LoVo (cell line): ENCODE measurements around the gene NLRP6.
"Not testable (repeated sequence)": the region's sequence is repeated elsewhere in the genome, so short reads cannot be mapped to it uniquely, and the experiment has no call there.

Experiments
- DNase-seq: peaks from one replicate; pipeline ENCODE4 v3.0.0-alpha.2; 2016; ENCODE audit warnings: low spot score

The NLRP6 gene

DNA sequence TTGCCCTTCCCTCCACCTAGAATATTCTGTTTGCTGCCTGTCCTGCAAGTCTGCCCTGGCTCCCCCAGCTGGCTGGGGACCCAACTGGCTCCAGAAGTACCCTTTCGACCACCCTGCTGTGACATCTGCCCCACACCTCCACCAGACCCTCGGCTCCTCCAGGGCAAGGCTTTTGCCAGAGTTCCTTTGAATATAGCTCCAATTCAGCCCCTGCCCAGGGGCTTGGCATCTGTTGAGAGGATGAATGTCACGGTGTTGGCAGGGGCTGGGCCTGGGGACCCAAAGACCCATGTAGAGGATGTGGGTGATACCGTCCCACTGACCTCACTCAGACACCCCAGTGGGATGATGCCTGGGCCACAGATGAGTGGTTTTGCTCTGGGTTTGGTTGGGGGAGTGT is 4.0 kb downstream of the NLRP6 start:
- no peak for DNase-seq

DNA sequence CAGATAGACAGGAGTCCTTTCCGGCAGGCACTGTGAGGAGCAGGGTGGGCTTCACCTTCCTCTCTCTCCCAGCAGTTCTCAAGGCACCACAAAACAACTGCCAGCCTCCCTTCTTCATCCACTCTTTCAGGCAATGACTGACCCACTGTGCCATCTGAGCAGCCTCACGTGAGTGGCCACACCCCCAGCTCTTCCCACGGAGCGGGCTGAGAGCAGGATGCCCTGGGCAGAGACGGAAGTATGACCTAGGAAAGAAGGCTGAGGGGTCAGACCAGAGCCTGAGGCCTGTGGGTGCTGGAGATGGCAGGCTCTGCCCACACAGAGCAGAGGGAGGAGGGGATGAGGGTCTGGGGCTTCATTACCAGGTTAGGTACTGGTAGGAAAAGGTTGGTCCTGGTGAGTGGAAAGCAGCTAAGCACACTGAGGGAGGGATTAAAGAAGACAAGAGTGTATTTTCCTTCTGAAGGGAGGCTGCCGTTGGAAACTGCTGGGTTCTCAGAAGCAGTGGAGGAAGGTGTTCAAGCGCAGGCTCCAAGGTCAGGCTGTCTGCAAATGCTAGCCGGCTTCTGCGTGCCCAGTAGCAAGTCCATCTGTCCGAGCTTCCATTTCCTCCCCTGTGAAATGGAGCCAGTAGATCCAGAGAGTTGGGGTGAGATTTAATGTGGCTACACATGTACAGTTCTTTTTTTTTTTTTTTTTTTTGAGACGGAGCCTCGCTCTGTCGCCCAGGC is 4.6 kb downstream of the NLRP6 start:
- no peak for DNase-seq

DNA sequence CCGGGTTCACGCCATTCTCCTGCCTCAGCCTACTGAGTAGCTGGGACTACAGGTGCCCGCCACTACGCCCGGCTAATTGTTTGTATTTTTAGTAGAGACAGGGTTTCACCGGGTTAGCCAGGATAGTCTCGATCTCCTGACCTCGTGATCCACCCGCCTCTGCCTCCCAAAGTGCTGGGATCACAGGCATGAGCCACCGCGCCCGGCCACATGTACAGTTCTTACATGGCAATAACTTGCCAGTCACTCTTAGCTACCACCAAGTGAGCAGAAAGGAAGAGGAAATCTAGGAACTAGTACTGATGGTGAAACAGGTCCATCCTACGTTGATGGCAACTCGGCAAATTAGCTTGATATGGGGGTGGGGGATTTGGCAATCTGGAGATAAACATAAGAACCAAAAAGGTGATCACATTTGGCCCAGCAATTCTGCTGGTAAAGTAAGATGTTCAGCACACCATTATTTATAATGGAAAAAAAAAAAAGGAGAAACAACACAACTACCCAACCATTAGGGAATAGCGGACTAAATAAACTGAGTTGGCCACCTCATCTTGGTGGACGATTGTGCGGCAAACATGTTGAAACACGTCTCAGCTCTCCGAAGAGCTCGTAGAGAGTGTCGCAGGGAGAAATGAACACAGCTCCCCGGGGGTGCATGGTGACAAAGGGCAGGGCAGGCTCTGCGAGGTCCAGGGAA is 5.3 kb downstream of the NLRP6 start:
- DNase-seq, result no peak

DNA sequence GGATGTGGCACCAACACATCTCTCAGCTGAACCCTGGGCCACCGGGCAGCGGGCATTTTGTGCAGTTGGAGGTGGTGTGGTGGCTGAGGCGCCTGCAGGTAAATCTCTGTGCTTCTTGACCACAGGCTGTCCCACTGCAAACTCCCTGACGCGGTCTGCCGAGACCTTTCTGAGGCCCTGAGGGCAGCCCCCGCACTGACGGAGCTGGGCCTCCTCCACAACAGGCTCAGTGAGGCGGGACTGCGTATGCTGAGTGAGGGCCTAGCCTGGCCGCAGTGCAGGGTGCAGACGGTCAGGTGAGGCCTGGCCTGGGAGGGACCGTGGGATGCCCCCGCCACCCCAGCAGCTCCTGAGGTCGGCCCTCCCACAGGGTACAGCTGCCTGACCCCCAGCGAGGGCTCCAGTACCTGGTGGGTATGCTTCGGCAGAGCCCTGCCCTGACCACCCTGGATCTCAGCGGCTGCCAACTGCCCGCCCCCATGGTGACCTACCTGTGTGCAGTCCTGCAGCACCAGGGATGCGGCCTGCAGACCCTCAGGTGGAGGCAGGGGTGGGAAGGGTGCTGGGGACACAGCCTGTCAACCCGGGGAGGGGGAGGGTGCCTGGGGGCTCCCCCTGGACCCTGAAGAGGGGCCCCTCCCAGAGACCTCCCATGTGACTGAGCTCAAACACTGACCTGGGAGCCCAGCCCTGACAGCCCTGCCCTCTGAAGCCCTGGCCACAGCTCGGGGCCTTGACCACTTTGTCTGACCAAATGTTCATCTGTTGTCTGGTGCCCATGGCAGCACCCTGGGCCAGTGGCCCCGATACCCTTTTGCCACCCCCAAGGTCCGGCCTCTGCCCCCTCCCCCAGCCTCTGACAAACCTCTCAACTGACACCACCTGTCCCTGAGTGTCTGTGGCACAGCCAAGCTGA is 6.2 kb downstream of the NLRP6 start:
- no peak for DNase-seq

DNA sequence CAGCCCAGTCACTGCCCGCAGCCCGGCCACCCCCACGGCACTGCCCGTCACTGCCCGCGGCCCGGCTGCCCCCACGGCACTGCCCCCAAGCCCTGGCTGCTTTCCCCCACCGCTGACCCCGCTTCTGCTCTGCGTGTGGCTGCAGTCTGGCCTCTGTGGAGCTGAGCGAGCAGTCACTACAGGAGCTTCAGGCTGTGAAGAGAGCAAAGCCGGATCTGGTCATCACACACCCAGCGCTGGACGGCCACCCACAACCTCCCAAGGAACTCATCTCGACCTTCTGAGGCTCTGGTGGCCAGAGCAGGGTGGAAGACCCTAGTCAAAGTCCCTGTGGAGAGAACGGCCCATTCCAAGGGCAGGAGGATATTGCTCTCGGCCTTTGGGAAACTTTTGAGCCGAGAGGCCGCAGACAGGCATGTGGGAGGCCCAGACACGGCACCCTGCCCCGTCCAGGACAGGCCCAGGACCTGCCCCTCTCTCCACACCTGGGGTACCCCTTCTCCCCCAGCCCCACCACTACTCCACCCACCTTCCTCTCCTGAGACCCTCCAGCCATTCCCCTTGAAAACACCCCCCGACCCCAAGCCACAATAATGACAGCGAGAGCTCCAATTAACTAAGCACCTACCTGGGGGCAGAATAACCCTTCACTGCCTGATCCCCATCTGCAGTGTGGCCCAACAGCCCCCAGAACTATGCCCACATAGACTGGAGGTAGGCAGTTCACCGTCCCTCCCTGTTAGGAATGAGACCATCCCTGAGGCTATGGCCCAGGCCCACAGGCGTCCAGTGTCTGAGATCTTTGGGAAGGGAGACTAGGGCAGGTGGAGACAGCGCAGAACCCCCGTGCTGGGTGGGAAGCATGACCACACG is 7.0 kb downstream of the NLRP6 start:
- DNase-seq, result no peak

DNA sequence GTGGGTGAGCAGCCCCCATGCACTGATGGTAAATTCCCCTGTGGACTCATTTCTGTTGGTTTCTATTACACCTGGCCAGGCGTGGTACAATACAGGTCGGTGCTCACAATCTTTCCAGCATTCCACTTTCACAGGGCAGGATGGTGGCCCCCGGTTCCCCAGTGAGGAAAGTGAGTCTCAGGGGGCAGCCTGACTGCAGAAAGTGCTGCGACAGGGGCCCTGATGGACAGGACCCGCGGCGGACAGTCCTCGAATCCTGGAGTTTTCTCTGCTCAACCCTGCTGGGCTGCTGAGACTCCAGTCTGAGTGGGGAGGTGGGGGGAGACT is 7.7 kb downstream of the NLRP6 start:
- no peak for DNase-seq

DNA sequence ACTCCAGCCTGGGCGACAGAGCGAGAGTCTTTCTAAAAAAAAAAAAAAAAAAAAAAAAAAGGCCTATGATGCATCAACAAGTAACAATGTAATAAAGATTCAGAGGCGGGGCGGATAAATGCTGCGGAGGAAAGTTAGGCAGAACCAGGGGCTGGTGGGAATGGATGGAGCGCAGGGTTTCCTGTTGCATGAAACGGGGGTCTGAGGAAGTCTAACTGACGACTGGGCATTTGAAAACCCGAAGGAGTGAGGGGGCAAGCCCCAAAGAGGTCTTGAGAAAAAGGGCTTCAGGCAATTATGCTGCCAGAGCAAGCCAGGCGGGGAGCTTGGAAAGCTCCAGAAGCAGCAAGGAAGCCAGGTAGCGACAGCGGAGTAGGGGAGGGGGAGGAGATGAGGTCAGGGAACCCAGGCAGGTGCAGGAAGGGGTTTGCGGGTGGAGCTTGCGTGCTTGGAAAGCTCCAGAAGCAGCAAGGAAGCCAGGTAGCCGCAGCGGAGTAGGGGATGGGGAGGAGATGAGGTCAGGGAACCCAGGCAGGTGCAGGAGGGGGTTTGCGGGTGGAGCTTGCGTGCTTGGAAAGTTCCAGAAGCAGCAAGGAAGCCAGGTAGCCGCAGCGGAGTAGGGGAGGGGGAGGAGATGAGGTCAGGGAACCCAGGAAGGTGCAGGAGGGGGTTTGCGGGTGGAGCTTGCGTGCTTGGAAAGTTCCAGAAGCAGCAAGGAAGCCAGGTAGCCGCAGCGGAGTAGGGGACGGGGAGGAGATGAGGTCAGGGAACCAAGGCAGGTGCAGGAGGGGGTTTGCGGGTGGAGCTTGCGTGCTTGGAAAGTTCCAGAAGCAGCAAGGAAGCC is 9.0 kb downstream of the NLRP6 start:
- DNase-seq, result not testable (repeated sequence)

DNA sequence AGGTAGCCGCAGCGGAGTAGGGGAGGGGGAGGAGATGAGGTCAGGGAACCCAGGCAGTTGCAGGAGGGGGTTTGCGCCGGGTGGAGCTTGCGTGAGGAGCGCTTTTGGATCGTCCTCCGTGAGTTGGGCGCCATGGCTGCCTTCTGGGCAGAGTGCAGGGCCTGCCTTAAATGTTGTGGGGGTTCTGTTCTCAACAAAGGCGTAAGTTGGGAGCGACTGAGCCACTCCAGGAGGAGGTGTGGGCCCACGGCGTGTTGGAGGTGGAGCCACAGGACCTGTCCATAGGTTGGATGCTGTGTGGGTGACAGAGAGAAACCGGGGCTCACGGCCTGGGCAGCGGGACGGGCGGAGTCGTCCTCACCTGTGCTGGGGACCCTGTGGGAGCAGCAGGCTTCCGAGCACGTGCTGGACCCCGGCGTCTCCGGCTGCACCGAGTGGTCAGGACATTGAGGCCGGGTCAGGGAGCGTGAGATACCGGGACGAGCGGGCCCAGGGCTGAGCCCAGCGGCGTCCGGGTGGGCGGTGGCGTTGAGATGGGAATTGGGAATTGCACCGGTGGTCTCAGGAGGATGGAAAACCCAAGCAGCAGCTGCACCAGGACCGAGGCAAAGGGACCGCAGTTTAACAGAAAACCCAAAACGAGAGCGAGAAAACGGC is 9.7 kb downstream of the NLRP6 start:
- DNase-seq, result no peak

DNA sequence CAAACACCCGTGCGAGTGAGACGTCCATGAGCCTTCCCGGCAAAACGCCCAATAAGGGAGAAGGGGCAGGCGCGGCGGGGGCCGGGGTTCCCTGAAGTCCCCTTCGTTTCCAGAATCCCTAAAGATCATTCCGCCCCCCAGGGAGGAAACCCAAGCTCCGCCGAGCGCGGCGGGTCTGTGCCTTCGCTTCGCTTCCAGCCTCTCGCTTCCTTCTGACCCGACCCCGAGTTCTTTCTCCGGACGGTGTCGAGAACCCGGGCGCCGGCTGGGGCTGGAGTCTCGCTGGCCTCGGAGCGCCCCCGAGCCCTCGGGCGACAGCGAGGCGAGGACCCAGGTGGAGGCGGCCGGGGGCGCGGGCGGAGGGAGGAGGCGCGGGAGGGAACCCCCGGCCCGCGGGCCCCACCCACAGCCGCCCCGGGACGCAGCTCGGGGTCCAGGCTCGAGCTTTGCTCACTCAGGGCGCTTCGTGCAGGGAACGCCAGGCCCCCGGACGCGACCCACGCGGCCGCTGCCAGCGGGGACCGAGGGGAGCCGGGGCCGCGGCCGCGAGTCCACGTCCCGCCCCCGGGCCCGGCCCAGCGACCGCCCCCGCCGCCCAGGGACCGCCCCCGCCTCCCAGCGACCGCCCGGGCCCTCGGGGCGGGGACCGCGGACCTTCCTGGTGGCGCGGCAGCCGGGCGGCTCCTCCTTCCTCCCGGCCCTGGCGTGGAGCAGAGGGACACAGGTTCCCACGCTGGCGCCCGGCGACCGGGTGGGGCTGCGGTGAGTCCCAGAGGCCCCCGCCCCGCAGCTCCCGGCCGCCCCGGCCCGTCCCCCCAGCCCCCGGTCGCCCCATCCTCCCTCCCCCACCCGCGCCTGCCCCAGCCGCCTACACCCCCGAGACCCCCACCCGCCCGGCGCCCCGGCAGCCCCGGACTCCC is 10.5 kb downstream of the NLRP6 start, which contains the start of gene PGGHG:
TSS of gene PGGHG (plus strand) at position 649 of the 920 bp plus-strand sequence. CDS start 691 bp downstream, outside the sequence.
- peak; percentile 78 for DNase-seq

DNA sequence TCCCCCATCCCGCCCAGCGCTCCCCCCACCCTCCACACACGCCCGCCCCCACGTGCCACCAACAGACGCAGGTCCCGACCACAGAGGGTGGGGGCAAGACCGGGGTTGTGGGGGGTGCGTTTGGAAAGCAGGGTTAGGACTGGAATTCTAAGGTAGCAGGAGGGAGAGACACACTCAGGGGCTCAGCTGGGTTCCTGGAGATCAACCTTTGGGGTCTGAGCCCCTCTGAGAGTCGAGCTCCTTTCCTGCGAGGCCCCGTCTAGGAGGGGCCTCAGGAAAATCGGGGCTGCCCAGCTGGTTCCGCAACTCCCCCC is 11.1 kb downstream of the NLRP6 start:
- no peak for DNase-seq

DNA sequence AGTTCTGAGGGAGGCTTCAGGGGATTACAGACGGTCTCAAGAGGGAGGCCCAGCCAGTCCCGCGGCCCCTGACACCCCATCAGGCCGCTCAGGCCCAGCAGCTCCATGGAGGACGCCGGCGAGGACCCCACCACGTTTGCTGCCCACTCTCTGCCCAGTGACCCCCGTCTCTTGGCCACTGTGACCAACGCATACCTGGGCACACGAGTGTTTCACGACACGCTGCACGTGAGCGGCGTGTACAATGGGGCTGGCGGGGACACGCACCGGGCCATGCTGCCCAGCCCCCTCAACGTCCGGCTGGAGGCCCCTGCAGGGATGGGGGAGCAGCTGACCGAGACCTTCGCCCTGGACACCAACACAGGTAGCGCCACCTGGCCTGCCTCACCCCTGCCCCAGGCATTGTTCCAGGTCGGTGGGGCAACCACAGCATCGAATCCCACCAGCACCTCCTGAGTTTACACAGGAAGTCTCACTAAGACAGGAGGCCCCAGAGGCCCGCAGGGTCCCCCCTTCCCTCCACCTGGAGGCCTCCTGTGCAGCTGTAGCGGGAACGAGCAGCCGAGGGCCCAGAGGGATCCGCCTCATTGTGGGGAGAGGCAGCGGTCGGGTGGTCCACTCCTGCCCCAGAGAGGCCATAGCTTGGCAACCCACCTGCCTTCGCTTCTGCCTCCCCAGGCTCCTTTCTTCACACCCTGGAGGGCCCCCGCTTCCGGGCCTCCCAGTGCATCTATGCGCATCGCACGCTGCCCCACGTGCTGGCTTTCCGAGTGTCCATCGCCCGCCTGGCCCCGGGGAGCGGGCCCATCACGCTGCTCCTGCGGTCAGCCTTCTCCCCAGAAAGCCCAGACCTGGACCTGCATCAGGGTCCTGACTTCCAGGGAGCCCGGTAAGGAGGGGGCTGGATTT is 11.8 kb downstream of the NLRP6 start:
- DNase-seq, result no peak

DNA sequence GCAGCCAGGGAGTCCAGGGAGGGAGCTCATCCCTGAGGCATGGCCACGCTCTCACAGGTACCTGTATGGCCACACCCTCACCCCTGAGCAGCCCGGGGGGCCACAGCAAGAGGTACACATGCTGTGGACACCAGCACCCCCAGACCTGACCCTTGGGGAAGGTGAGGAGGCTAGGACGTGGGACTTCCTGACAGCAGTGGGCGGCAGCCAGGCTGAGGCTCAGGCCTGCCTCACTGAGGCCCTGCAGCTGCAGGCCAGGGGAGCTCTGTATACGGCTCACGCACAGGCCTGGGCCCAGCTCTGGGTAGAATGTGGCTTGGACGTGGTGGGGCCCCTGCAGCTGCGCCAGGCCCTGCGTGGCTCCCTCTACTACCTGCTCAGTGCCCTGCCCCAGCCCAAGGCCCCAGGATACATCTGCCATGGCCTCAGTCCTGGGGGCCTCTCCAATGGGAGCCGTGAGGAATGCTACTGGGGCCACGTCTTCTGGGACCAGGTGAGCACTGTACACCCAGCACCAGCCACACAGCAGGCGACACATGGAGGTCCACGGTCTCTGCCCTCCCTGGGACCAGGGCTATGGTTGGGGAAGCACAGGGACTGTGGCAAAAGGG is 12.5 kb downstream of the NLRP6 start:
- no peak for DNase-seq

DNA sequence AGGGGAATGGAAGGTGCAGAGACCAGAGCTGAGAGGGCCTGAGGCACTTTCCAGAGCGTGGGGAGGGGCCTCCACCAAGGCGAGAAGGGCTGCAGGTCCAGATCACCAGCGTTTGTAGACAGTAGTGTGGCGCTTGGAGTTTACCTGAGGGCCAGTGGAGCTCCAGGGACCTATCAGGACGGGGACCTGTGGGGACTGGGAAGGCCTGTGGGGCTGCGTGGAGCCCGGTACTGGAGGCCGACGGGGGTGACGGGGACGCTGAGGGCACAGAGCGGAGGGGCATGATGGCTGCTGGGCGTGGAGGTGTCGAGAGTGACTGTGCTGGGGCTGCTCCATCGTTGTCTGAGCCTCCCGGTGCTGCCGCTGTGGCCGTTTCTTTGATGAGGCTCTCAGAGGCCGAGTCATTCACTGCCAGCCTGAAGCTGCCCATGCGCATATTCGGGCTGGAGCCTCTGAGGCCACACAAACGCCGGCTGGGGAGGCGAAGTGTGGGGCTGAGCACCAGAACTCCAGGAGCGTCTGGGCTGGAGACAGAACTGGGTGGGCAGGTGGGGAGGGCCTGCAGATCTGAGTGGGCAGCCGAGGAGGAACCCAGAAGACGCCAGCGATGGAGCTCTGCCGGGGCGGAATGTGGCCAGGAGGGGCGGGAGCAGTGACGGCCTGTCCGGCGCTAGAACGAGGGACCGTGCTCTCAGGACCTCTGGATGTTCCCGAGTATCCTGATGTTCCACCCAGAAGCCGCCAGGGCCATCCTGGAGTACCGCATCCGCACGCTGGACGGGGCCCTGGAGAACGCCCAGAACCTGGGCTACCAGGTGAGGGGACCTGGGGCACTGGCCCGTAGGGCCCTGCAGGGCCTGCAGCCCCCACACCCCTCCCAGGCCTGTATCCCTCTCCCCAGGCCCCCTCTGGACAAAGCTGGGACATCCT is 13.3 kb downstream of the NLRP6 start:
- DNase-seq, result no peak

DNA sequence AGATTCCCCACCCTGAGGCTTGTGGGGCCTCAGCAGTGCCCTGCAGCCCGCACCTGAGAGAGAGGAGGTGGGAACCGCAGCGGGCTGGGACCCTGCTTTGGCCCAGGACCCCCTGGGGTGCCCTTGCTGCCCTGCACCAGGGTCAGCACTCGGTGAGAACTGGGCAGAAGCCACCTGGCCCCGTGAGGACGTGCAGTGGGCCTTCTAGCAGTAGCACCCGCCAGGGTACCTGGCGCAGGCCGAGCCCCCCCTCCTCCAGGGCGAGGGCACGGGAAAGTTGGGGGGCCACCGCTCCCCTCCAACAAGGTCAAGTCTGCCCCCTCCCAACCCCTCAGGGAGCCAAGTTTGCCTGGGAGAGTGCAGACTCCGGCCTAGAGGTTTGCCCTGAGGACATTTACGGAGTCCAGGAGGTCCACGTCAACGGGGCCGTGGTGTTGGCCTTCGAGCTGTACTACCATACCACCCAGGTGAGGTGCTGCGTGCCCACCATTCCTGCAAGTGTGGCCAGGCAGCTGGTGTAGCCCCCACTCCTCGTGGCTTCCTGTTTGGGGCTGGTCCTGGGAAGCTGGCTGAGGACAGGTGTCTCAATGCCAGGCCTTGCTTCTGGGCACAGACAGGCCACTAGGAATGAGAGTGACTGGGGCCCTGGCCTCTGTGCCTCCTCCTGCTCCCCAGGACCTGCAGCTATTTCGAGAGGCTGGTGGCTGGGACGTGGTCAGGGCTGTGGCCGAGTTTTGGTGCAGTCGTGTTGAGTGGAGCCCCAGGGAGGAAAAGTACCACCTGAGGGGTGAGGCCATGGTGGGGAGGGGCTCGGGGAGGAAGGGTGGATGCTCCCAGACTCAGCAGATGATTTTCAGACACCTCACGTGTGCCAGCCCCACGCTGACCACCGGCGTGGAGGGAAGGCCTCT is 14.3 kb downstream of the NLRP6 start:
- DNase-seq, result no peak

DNA sequence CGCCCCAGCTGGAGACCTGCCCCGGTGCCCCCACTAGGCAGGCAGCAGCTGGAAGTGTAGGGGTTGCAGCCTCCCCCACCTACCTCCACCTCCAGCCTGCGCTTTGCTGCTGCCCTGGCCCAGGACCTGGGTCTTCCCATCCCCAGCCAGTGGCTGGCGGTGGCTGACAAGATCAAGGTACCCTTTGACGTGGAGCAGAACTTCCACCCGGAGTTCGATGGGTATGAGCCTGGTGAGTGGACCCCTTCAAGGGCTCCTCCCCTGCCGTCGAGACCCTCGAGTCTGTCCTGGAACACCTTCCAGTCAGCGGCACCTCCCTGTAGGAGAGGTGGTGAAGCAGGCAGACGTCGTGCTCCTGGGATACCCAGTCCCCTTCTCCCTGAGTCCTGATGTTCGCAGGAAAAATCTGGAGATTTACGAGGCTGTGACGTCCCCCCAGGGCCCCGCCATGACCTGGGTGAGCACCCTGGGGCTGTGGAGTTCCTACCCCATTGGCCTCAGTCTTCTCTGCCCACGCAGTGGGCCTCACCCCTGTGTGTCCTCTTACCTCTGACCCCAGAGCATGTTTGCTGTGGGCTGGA is 15.2 kb downstream of the NLRP6 start:
- DNase-seq, result no peak
